ENCODE results near the gene SYCP3. TPM values are rescaled to one million over a fixed set of nuclear protein-coding genes. Genes with fewer than 3 reads are reported as not detected.

SYCP3 gene
- total and polyA plus RNA-seq, 2 of the 13 experiments (the other 11 are each of a cell fraction or from before 2014, with no cell fraction given), result not detected

GRCh38 chr12:101733166-101733565, 6.1 kb downstream of the SYCP3 start:
- H3K27ac ChIP-seq (ENCODE audit: extremely low read length, insufficient read depth, low read length), result no peak overlapping the region
- FAIRE-seq (no peak), DNase-seq (ENCODE audit: low spot score) (no peak), ATAC-seq (peak; percentile 44)
- BruUV-seq (replicated peaks), result no TSS peak
- no peak overlapping the region for H2AFZ ChIP-seq (ENCODE audit: low read length)
- H3K27me3 ChIP-seq (ENCODE audit: control insufficient read depth in 1 of 2, insufficient read depth in 2 of 2, low read length in 2 of 2), result no peaks in the 10 kb centered on the region
- in situ Hi-C loops (cut with HindIII; ENCODE audit: extremely low pct_ligation_motif_present, low pct_unique_long_range_greater_than_20kb) (no loop called here), intact Hi-C loops (cut with micrococcal nuclease; ENCODE audit: unreplicated experiment) (no loop called here)
- no peaks in the 10 kb centered on the region for H3K79me2 ChIP-seq (ENCODE audit: insufficient read depth, low read length)
- H3K9ac ChIP-seq (ENCODE audit: insufficient read depth, low read depth, low read length), result no peak overlapping the region
- H3K4me3 ChIP-seq (replicated peaks in 1 of 3; ENCODE audit: insufficient read depth in 1 of 3, low read depth in 2 of 3, low read length in 3 of 3), result no peak overlapping the region
- H3K9me3 ChIP-seq (ENCODE audit: low read length), result no peaks in the 10 kb centered on the region
- TF ChIP-seq RXRA (CRISPR knock-in tag; IDR thresholded peaks at IDR 0.05) (no peak), U2AF2 (IDR thresholded peaks at IDR 0.05; ENCODE audit: low read depth, low read length) (no peak), RBM22 (optimal IDR thresholded peaks at IDR 0.05; ENCODE audit: low read length) (peak; percentile 67), ATF7-NPFF (CRISPR knock-in tag; IDR thresholded peaks at IDR 0.05; ENCODE audit: low read depth) (no peak)
- peaks cover 0 to 31% of the 10 kb centered on the region in 2 experiments; a peak in 3 of 5 replicates for H3K36me3 ChIP-seq (replicated peaks in 1 of 2; ENCODE audit: control insufficient read depth in 1 of 2, insufficient read depth in 2 of 2, low read length in 2 of 2)
- ChIA-PET POLR2A (no interaction called here), CTCF (ENCODE audit: low intra/inter-chr PET ratio, low total read pairs) (no interaction called here)
- H4K20me1 ChIP-seq (ENCODE audit: insufficient read depth, low read length), result no peaks in the 10 kb centered on the region
- no peak overlapping the region for H3K4me2 ChIP-seq (ENCODE audit: low read depth, low read length)
- H3K4me1 ChIP-seq (ENCODE audit: insufficient read depth, low read length), result no peaks in the 10 kb centered on the region
- 98% methylated on average over 2 of the region's 2 CpGs for WGBS (ENCODE audit: low lambda C conversion rate)

- DNase-seq (ENCODE audit: low spot score), result no peak
- Histone ChIP-seq H3K9me3 (ENCODE audit: low read length) (no peaks in the 10 kb centered on the region), H3K4me2 (ENCODE audit: low read depth, low read length) (no peak overlapping the region), H3K4me3 (replicated peaks in 1 of 3; ENCODE audit: insufficient read depth in 1 of 3, low read depth in 2 of 3, low read length in 3 of 3) (no peak overlapping the region), H3K9ac (ENCODE audit: insufficient read depth, low read depth, low read length) (no peak overlapping the region), H3K27ac (ENCODE audit: extremely low read length, insufficient read depth, low read length) (no peak overlapping the region), H4K20me1 (ENCODE audit: insufficient read depth, low read length) (no peaks in the 10 kb centered on the region), H2AFZ (ENCODE audit: low read length) (no peak overlapping the region), H3K4me1 (ENCODE audit: insufficient read depth, low read length) (no peaks in the 10 kb centered on the region), H3K27me3 (ENCODE audit: control insufficient read depth in 1 of 2, insufficient read depth in 2 of 2, low read length in 2 of 2) (no peaks in the 10 kb centered on the region), H3K36me3 (replicated peaks in 1 of 2; ENCODE audit: control insufficient read depth in 1 of 2, insufficient read depth in 2 of 2, low read length in 2 of 2) (peaks cover 0 to 31% of the 10 kb centered on the region in 2 experiments; a peak in 3 of 5 replicates), H3K79me2 (ENCODE audit: insufficient read depth, low read length) (no peaks in the 10 kb centered on the region)
- no peak for FAIRE-seq
- 100% methylated on average over 1 of the region's 1 CpG for WGBS (ENCODE audit: low lambda C conversion rate)
- in situ Hi-C loops (cut with HindIII; ENCODE audit: extremely low pct_ligation_motif_present, low pct_unique_long_range_greater_than_20kb), result no loop called here
- POLR2A ChIA-PET, result no interaction called here
- BruUV-seq (replicated peaks), result no TSS peak
- CTCF ChIA-PET (ENCODE audit: low intra/inter-chr PET ratio, low total read pairs), result no interaction called here
- intact Hi-C loops (cut with micrococcal nuclease; ENCODE audit: unreplicated experiment), result no loop called here
- ATAC-seq, result peak; percentile 30
- TF ChIP-seq, protein P1, sequence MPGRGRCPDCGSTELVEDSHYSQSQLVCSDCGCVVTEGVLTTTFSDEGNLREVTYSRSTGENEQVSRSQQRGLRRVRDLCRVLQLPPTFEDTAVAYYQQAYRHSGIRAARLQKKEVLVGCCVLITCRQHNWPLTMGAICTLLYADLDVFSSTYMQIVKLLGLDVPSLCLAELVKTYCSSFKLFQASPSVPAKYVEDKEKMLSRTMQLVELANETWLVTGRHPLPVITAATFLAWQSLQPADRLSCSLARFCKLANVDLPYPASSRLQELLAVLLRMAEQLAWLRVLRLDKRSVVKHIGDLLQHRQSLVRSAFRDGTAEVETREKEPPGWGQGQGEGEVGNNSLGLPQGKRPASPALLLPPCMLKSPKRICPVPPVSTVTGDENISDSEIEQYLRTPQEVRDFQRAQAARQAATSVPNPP (CRISPR knock-in tag; IDR thresholded peaks at IDR 0.05), result no peak
- TF ChIP-seq SP140L (CRISPR knock-in tag; IDR thresholded peaks at IDR 0.05; ENCODE audit: borderline replicate concordance), result no peak
- TF ChIP-seq RBAK (CRISPR knock-in tag; IDR thresholded peaks at IDR 0.05), result no peak
- TF ChIP-seq ZNF839 (CRISPR knock-in tag; IDR thresholded peaks at IDR 0.05; ENCODE audit: borderline replicate concordance), result no peak
- TF ChIP-seq, protein P2, sequence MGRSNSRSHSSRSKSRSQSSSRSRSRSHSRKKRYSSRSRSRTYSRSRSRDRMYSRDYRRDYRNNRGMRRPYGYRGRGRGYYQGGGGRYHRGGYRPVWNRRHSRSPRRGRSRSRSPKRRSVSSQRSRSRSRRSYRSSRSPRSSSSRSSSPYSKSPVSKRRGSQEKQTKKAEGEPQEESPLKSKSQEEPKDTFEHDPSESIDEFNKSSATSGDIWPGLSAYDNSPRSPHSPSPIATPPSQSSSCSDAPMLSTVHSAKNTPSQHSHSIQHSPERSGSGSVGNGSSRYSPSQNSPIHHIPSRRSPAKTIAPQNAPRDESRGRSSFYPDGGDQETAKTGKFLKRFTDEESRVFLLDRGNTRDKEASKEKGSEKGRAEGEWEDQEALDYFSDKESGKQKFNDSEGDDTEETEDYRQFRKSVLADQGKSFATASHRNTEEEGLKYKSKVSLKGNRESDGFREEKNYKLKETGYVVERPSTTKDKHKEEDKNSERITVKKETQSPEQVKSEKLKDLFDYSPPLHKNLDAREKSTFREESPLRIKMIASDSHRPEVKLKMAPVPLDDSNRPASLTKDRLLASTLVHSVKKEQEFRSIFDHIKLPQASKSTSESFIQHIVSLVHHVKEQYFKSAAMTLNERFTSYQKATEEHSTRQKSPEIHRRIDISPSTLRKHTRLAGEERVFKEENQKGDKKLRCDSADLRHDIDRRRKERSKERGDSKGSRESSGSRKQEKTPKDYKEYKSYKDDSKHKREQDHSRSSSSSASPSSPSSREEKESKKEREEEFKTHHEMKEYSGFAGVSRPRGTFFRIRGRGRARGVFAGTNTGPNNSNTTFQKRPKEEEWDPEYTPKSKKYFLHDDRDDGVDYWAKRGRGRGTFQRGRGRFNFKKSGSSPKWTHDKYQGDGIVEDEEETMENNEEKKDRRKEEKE (IDR thresholded peaks at IDR 0.05), result no peak
- TF ChIP-seq MBNL3 (CRISPR knock-in tag; conservative IDR thresholded peaks at IDR 0.05), result no peak
- TF ChIP-seq ZNF451 (CRISPR knock-in tag; IDR thresholded peaks at IDR 0.05), result no peak
- TF ChIP-seq POLR2AphosphoS5 (IDR thresholded peaks at IDR 0.05; ENCODE audit: low read depth, low read length), result no peak
- TF ChIP-seq SETDB1 (CRISPR knock-in tag; IDR thresholded peaks at IDR 0.05; ENCODE audit: borderline replicate concordance), result no peak
- TF ChIP-seq ZNF598 (CRISPR knock-in tag; IDR thresholded peaks at IDR 0.05; ENCODE audit: borderline replicate concordance), result no peak
- no peak for TF ChIP-seq NAIF1 (CRISPR knock-in tag; IDR thresholded peaks at IDR 0.05; ENCODE audit: borderline replicate concordance)
- no peak for TF ChIP-seq GATAD2A (CRISPR knock-in tag; IDR thresholded peaks at IDR 0.05)
- no peak for TF ChIP-seq SRF (IDR thresholded peaks at IDR 0.05; ENCODE audit: low read depth, low read length)
- no peak for TF ChIP-seq ZNF703 (CRISPR knock-in tag; IDR thresholded peaks at IDR 0.05; ENCODE audit: borderline replicate concordance)
Measured at GRCh38 chr12:101732318-101732717, 6.9 kb downstream of the SYCP3 start.
